Vagina (tissue), 2 donors: ENCODE measurements around the gene EFTUD2.

Experiments used
- POLR2A ChIP-seq, 2 donors: fragments of 450-650 bp; IDR thresholded peaks; one replicate each; pipeline ENCODE4 v1.6.1; 2017; ENCODE audit warnings: antibody characterized with exemption in 2 of 2, mild to moderate bottlenecking in 2 of 2, moderate library complexity in 2 of 2
- POLR2AphosphoS5 ChIP-seq, 2 donors: sonication (generic); formaldehyde crosslinking; IDR thresholded peaks; one replicate each; pipeline ENCODE4 v1.9.0; 2017; ENCODE audit warnings: antibody characterized with exemption in 2 of 2, mild to moderate bottlenecking in 2 of 2, low read depth in 1 of 2; ENCODE audit not compliant: insufficient read depth in 1 of 2
- TF ChIP-seq, protein P1 (sequence below), 3 experiments: fragments of 450-650 bp in 2 of 3; fragments of 200-600 bp in 1 of 3; sonication (generic) in 1 of 3; IDR thresholded peaks; one replicate each; pipeline ENCODE4 v1.5.1; 2017 to 2019; ENCODE audit warnings: antibody characterized with exemption in 3 of 3, mild to moderate bottlenecking in 2 of 3, moderate library complexity in 2 of 3

DNA sequence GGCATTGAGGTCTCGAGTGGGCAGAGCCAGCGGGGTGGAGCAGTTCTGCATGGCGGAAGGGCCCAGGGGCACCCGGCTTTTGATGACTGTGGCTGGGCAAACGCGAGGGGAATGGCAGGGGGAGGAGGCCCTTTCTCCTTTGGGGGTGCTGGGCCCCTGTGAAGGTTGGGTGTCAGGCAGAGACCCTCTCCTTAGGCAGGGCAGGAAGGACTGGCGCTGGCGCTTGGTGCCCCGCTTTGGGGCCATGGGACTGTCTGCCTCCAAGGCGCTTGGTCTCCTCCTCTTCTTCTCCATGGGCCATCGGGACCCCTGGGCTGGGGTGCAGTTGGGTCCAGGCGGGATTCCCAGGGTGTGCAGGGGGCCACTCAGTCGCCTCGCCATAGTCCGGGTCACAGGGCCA is 28.9 kb upstream of the EFTUD2 start:
- TF ChIP-seq, protein P1, sequence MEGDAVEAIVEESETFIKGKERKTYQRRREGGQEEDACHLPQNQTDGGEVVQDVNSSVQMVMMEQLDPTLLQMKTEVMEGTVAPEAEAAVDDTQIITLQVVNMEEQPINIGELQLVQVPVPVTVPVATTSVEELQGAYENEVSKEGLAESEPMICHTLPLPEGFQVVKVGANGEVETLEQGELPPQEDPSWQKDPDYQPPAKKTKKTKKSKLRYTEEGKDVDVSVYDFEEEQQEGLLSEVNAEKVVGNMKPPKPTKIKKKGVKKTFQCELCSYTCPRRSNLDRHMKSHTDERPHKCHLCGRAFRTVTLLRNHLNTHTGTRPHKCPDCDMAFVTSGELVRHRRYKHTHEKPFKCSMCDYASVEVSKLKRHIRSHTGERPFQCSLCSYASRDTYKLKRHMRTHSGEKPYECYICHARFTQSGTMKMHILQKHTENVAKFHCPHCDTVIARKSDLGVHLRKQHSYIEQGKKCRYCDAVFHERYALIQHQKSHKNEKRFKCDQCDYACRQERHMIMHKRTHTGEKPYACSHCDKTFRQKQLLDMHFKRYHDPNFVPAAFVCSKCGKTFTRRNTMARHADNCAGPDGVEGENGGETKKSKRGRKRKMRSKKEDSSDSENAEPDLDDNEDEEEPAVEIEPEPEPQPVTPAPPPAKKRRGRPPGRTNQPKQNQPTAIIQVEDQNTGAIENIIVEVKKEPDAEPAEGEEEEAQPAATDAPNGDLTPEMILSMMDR (IDR thresholded peaks at IDR 0.05), result no peak
- TF ChIP-seq POLR2A (IDR thresholded peaks at IDR 0.05), result no peak
- TF ChIP-seq POLR2AphosphoS5 (IDR thresholded peaks at IDR 0.05; ENCODE audit: insufficient read depth in 1 of 2, low read depth in 1 of 2), result no peak
